GM21528 (cell line): Measurements from ENCODE around the gene SCNN1A.

Experiments
- ATAC-seq: cut with Tn5 transposase; IDR thresholded peaks from one replicate; pipeline ENCODE4 v1.9.1; 2021; ENCODE audit warnings: mild to moderate bottlenecking, moderate library complexity; ENCODE audit not compliant: unreplicated experiment, low FRiP score

Gene SCNN1A

GRCh38 chr12:6369916-6370575 is 5.3 kb downstream of the SCNN1A start:
- no peak for ATAC-seq

GRCh38 chr12:6368906-6369525 is 6.3 kb downstream of the SCNN1A start:
- ATAC-seq: no peak

- no peak for ATAC-seq
Observed at GRCh38 chr12:6367969-6368892, 7.1 kb downstream of the SCNN1A start.

- ATAC-seq: no peak
Observed at GRCh38 chr12:6367065-6367968, 8.0 kb downstream of the SCNN1A start.

- no peak for ATAC-seq
Observed at GRCh38 chr12:6364044-6364374, 11.4 kb downstream of the SCNN1A start.

GRCh38 chr12:6363330-6364043 is 11.9 kb downstream of the SCNN1A start:
- no peak for ATAC-seq

- no peak for ATAC-seq
Observed at GRCh38 chr12:6363010-6363329, 12.4 kb downstream of the SCNN1A start.

GRCh38 chr12:6362403-6362802 is 13.0 kb downstream of the SCNN1A start:
- ATAC-seq: no peak

GRCh38 chr12:6361834-6362233 is 13.5 kb downstream of the SCNN1A start:
- ATAC-seq: no peak

GRCh38 chr12:6360578-6361490 is 14.5 kb downstream of the SCNN1A start:
- no peak for ATAC-seq

- no peak for ATAC-seq
Observed at GRCh38 chr12:6360080-6360571, 15.2 kb downstream of the SCNN1A start.

GRCh38 chr12:6358881-6359280 is 16.5 kb downstream of the SCNN1A start:
- ATAC-seq: no peak

- ATAC-seq: no peak
Observed at GRCh38 chr12:6356374-6356820, 19.0 kb downstream of the SCNN1A start.

- no peak for ATAC-seq
Observed at GRCh38 chr12:6355491-6356373, 19.6 kb downstream of the SCNN1A start.

GRCh38 chr12:6354495-6355393 is 20.6 kb downstream of the SCNN1A start:
- ATAC-seq: no peak

GRCh38 chr12:6352193-6353173 is 22.9 kb downstream of the SCNN1A start:
- no peak for ATAC-seq
